Activated B cell treated with CpG ODN at 0.5 μM for 24 hours (primary cell): ENCODE data around the gene SMIM9. TPM values are rescaled to one million over a fixed set of nuclear protein-coding genes. Genes with fewer than 3 reads are reported as not detected.
A peak's percentile ranks its signal among the peaks of the same experiment; 100 is the strongest.

Source experiments
- ATAC-seq: fragments of 200-7000 bp; cut with Tn5 transposase; one replicate; pipeline ENCODE4 v1.10.0; 2021; ENCODE audit warnings: low read depth, mild to moderate bottlenecking, moderate library complexity
- CTCF ChIA-PET: fragments of 350-600 bp; sonication (Branson Sonifier 250); formaldehyde crosslinking; loops from one replicate; lab custom pipeline; 2021; ENCODE audit warnings: antibody characterized with exemption; lab: Charles Lee
- POLR2A ChIA-PET: fragments of 350-600 bp; sonication (Branson Sonifier 250); formaldehyde crosslinking; loops from one replicate; lab custom pipeline; 2021; ENCODE audit warnings: antibody characterized with exemption; lab: Charles Lee
- DNase-seq: peaks from one replicate; pipeline ENCODE4 v3.0.0; 2022
- H3K27ac Mint-ChIP-seq: one replicate; pipeline ENCODE4 v1.8.0; 2020; ENCODE audit warnings: mixed read lengths
- H3K27me3 Mint-ChIP-seq: one replicate; pipeline ENCODE4 v1.8.0; 2021; ENCODE audit warnings: mixed read lengths
- H3K36me3 Mint-ChIP-seq: one replicate; pipeline ENCODE4 v1.8.0; 2021; ENCODE audit warnings: low read depth, mixed read lengths
- H3K4me1 Mint-ChIP-seq: one replicate; pipeline ENCODE4 v1.8.0; 2021; ENCODE audit warnings: mixed read lengths
- H3K4me3 Mint-ChIP-seq: one replicate; pipeline ENCODE4 v1.8.0; 2020; ENCODE audit warnings: mild to moderate bottlenecking, mixed read lengths
- H3K9me3 Mint-ChIP-seq: one replicate; pipeline ENCODE4 v1.8.0; 2020; ENCODE audit warnings: mixed read lengths
- CTCF ChIP-seq: fragments of 200-600 bp; IDR thresholded peaks from one replicate; pipeline ENCODE4 v1.8.0; 2022; ENCODE audit warnings: antibody characterized with exemption, mild to moderate bottlenecking
- intact Hi-C: fragments of 100-400 bp; cut with micrococcal nuclease; formaldehyde crosslinking; loops from one replicate; pipeline ENCODE4 v1.15.1; 2024
- total RNA-seq: library from RNA; stranded (reverse); gene quantifications from 2 replicates; pipeline ENCODE4 v1.2.3, GENCODE V29; 2022

SMIM9 gene
- total RNA-seq, 1 donor from 2014 or later: not detected

GRCh38 chrX:154840856-154841255 is 6.4 kb upstream of the SMIM9 start:
- Mint-ChIP-seq H3K27ac (no peak overlapping the region), H3K9me3 (no peaks in the 10 kb centered on the region), H3K4me3 (no peak overlapping the region), H3K36me3 (no peaks in the 10 kb centered on the region), H3K27me3 (no peaks in the 10 kb centered on the region), H3K4me1 (no peaks in the 10 kb centered on the region)
- intact Hi-C loops: loop anchor here (1.0 to 5.0 kb wide), 3 partner anchors 34 to 126 kb away; partner anchors contain the start of gene MPP1
- no peak for TF ChIP-seq CTCF
- ATAC-seq: peak; percentile 66
- CTCF ChIA-PET: interaction anchor here (1.1 to 1.6 kb wide), 3 partner anchors 19 to 92 kb away, joined by 4 to 7 read pairs (median 6); partner anchors contain the start of gene GAB3
- POLR2A ChIA-PET: interaction anchor here (0.6 to 1.0 kb wide), 2 partner anchors 153 to 1899 kb away, joined by 3 to 8 read pairs; no protein-coding TSS in a partner anchor
- no peak for DNase-seq

GRCh38 chrX:154836163-154836562 is 1.7 kb upstream of the SMIM9 start:
- CTCF ChIA-PET: no interaction called here
- Mint-ChIP-seq H3K27me3 (no peaks in the 10 kb centered on the region), H3K27ac (no peak overlapping the region), H3K9me3 (no peaks in the 10 kb centered on the region), H3K36me3 (no peaks in the 10 kb centered on the region), H3K4me3 (no peak overlapping the region), H3K4me1 (no peaks in the 10 kb centered on the region)
- intact Hi-C loops: no loop called here
- POLR2A ChIA-PET: no interaction called here
- no peak for TF ChIP-seq CTCF
- DNase-seq (no peak), ATAC-seq (no peak)

- Mint-ChIP-seq H3K36me3 (no peaks in the 10 kb centered on the region), H3K27me3 (no peaks in the 10 kb centered on the region), H3K27ac (no peak overlapping the region), H3K4me1 (peaks cover 11% of the 10 kb centered on the region), H3K4me3 (no peak overlapping the region), H3K9me3 (no peaks in the 10 kb centered on the region)
- no peak for TF ChIP-seq CTCF
- ChIA-PET CTCF (no interaction called here), POLR2A (no interaction called here)
- intact Hi-C loops: no loop called here
- ATAC-seq (no peak), DNase-seq (no peak)
These were observed 652 bp downstream of the SMIM9 start for GRCh38 chrX:154833746-154834274.

GRCh38 chrX:154829926-154830442 is 4.5 kb downstream of the SMIM9 start:
- intact Hi-C loops: loop anchor here (5.0 kb wide), 1 partner anchor 197 kb away; the partner anchor contains the start of gene FUNDC2
- Mint-ChIP-seq H3K36me3 (no peaks in the 10 kb centered on the region), H3K9me3 (no peaks in the 10 kb centered on the region), H3K27me3 (no peaks in the 10 kb centered on the region), H3K4me1 (peaks cover 31% of the 10 kb centered on the region), H3K27ac (peak overlapping the region; percentile 35), H3K4me3 (no peak overlapping the region)
- no peak for TF ChIP-seq CTCF
- no peak for ATAC-seq
- DNase-seq: no peak
- CTCF ChIA-PET: no interaction called here
- POLR2A ChIA-PET: no interaction called here

GRCh38 chrX:154829134-154829533 is 5.3 kb downstream of the SMIM9 start:
- Mint-ChIP-seq H3K36me3 (no peaks in the 10 kb centered on the region), H3K27ac (peak overlapping the region; percentile 73), H3K4me1 (peaks cover 31% of the 10 kb centered on the region), H3K9me3 (no peaks in the 10 kb centered on the region), H3K4me3 (peak overlapping the region; percentile 16), H3K27me3 (no peaks in the 10 kb centered on the region)
- no peak for DNase-seq
- intact Hi-C loops: loop anchor here (5.0 kb wide), 1 partner anchor 198 kb away; the partner anchor contains the start of gene FUNDC2
- ChIA-PET POLR2A (interaction anchor here (1.4 kb wide), 1 partner anchor 23 kb away, joined by 3 read pairs; no protein-coding TSS in a partner anchor), CTCF (no interaction called here)
- ATAC-seq: no peak
- TF ChIP-seq CTCF: no peak
